Stimulated activated effector memory CD8-positive, alpha-beta T cell treated with anti-CD3 and anti-CD28 coated beads, Interleukin-12 subunit alpha, Interleukin-12 subunit beta, amount 100 ng/mL, for 72 hours (primary cell): ENCODE measurements around the gene ZNF362.
A peak's percentile ranks its signal among the peaks of the same experiment; 100 is the strongest.

Experiments used
- ATAC-seq: fragments of 150-1000 bp; cut with Tn5 transposase; 2 replicates; pipeline ENCODE4 v1.10.0; 2021
- DNase-seq, 2 donors: peaks; one replicate each; pipeline ENCODE4 v3.0.0; 2021 to 2022; ENCODE audit warnings: low spot score in 2 of 2
- H3K27ac Mint-ChIP-seq: one replicate; pipeline ENCODE4 v1.8.0; 2022; ENCODE audit warnings: mild to moderate bottlenecking, mixed read lengths
- H3K36me3 Mint-ChIP-seq: one replicate; pipeline ENCODE4 v1.8.0; 2022; ENCODE audit warnings: mild to moderate bottlenecking, mixed read lengths
- H3K4me1 Mint-ChIP-seq: one replicate; pipeline ENCODE4 v1.8.0; 2022; ENCODE audit warnings: mixed read lengths
- H3K4me3 Mint-ChIP-seq: one replicate; pipeline ENCODE4 v1.8.0; 2022; ENCODE audit warnings: mild to moderate bottlenecking, mixed read lengths
- H3K9me3 Mint-ChIP-seq: one replicate; pipeline ENCODE4 v1.8.0; 2022; ENCODE audit warnings: mixed read lengths

The ZNF362 gene

DNA sequence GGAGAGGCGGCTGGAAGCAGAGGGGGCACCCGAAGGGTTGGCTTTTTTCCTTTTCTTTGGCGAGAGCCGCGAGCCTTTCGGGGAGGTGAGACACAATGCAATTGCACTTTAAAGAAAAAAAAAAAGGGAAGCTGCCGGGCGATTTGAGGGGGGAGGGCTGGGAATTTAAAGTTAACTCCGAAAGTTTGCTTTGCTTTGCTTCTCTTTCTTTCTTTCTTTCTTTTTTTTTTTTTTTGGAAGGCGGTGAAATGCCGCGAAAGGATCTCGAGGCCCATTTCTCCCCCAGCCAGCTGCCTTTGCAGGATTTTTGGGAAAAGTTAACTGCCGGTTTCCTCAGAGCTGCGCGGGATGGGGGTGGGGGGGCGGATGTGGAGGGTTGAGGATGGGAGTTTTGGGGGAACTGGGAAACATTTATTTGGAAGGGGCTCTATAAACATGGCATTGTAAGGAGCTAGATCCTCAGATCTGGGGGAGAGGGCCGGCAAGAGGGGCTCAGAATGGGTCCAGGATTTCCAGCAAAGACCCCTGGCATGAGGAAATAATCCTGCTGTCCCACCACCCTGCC, 997 bp downstream of the ZNF362 start:
- Mint-ChIP-seq H3K4me3 (peak overlapping the region; percentile 93), H3K4me1 (peaks cover 35% of the 10 kb centered on the region), H3K36me3 (peaks cover 6% of the 10 kb centered on the region), H3K9me3 (no peaks in the 10 kb centered on the region), H3K27ac (peak overlapping the region; percentile 97)
- DNase-seq, result no peak
- ATAC-seq, result no peak

GRCh38 chr1:33257772-33258712, 1.8 kb downstream of the ZNF362 start:
- ATAC-seq, result no peak
- Mint-ChIP-seq H3K27ac (peak overlapping the region; percentile 97), H3K4me3 (peak overlapping the region; percentile 93), H3K36me3 (peaks cover 6% of the 10 kb centered on the region), H3K4me1 (peaks cover 35% of the 10 kb centered on the region), H3K9me3 (no peaks in the 10 kb centered on the region)
- no peak for DNase-seq

DNA sequence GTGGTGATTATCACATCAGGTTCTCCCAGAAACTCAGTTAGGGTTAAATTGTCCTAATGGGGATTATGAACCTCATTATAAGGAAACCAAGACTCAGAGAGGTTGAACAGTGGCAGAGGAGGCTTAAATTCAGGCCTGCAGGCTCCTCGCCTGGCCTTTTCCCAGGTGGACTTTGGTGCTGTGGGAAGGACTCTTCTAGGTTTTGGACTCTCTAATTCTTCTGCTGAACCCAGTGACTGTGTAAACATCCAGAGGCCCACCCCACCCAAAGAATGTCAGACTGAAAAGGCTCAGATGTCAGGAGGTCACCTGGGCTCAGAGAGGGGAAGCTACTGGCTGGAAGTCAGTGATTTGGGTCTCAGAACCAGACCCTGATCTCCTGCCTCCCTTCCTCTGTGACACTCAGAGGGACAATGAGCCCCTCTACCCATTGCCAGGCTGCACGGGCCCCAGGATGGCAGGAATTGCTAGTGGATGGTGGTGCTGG, 2.5 kb downstream of the ZNF362 start:
- Mint-ChIP-seq H3K27ac (no peak overlapping the region), H3K36me3 (peaks cover 6% of the 10 kb centered on the region), H3K4me3 (no peak overlapping the region), H3K4me1 (peaks cover 35% of the 10 kb centered on the region), H3K9me3 (no peaks in the 10 kb centered on the region)
- no peak for ATAC-seq
- DNase-seq, result no peak

DNA sequence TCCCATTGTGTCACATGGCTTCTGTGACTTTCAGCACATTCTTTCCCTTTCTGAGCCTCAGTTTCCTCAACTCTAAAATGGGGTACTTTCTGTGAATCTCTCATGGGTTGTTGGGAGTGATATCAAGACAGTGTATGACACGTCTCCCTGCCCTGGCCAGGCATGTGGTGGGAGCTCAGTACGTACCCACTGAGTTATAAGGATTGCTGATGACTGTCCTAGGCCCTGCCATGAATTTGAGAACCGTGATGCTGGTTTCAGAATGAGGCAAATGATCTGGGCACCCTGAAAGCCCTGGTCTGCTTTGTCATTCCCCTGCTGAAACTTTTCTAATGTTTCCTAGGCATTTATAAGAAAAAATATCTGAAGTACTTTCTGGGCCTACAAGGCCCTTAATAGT, 3.6 kb downstream of the ZNF362 start:
- H3K27ac Mint-ChIP-seq, result peak overlapping the region; percentile 32
- no peak overlapping the region for H3K4me3 Mint-ChIP-seq
- H3K36me3 Mint-ChIP-seq, result peaks cover 6% of the 10 kb centered on the region
- peaks cover 35% of the 10 kb centered on the region for H3K4me1 Mint-ChIP-seq
- ATAC-seq (peak; percentile 50), DNase-seq (no peak)
- no peaks in the 10 kb centered on the region for H3K9me3 Mint-ChIP-seq

DNA sequence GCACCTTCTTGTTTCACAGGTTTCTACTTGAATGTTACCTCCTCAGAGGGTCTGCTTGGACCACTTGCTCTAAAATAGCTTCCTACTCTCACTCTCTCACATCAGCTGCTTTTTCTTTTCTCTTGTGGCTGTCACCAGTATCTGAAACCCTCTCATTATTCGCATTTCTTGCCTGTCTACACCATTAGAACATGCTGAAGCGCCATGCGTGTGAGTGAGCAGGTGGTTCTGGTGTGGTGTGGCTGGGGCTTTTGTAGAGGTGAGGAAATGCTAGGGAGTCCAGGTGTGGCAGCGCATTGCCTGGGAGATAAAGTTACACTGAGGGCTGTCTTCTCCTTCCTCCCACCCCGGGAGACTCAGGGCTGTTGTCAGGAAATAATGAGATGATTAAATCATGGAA, 4.1 kb downstream of the ZNF362 start:
- Mint-ChIP-seq H3K27ac (peak overlapping the region; percentile 32), H3K36me3 (peaks cover 6% of the 10 kb centered on the region), H3K4me3 (no peak overlapping the region), H3K9me3 (no peaks in the 10 kb centered on the region), H3K4me1 (peaks cover 35% of the 10 kb centered on the region)
- DNase-seq (no peak), ATAC-seq (no peak)

- no peak for DNase-seq
- peaks cover 35% of the 10 kb centered on the region for H3K4me1 Mint-ChIP-seq
- no peaks in the 10 kb centered on the region for H3K9me3 Mint-ChIP-seq
- H3K4me3 Mint-ChIP-seq, result no peak overlapping the region
- ATAC-seq, result no peak
- H3K36me3 Mint-ChIP-seq, result peaks cover 6% of the 10 kb centered on the region
- no peak overlapping the region for H3K27ac Mint-ChIP-seq
Measured at GRCh38 chr1:33261344-33261743, 5.1 kb downstream of the ZNF362 start.

GRCh38 chr1:33263890-33264504, 7.7 kb downstream of the ZNF362 start:
- Mint-ChIP-seq H3K9me3 (no peaks in the 10 kb centered on the region), H3K27ac (peak overlapping the region; percentile 48), H3K4me1 (peaks cover 28% of the 10 kb centered on the region), H3K36me3 (no peaks in the 10 kb centered on the region), H3K4me3 (no peak overlapping the region)
- ATAC-seq, result no peak
- no peak for DNase-seq

DNA sequence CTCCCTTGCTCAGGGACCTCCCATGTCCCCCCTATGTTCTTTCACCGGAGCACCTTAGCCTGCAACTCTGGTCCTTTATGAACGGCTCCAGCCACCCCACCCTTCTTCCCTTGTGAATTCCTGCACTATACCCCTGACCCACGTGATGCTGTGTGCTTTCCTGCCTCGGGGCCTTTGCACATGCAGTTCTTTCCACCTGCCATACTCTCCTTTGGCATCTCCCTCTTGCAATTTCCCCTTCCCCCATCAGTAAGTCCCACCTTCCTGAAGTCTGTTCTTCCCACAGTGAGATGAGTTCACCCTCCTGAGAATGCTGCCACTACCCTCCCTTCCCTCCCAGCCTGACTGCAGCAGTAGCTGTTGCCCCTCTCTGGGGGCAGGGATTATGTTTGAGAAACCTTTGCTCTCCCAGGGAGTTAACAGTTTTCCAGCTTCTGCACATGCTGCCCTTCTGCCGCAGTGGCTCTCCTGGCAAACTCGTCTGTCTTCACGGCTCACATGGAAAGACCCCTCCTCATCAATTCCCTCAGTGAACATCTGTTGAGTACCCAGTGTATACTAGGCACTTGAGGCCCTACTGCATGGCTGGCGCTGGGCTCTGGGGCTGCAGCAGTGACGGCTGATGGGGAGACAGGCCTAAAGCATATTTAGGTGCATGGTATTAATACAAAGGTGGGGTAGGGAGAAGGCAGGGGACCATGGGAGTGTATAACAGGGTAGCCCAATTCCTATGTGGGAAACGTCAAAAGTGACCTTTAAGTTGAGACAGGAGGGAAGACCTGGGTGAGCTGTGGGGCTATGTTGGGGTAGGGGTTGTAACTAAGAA, 9.7 kb downstream of the ZNF362 start:
- H3K27ac Mint-ChIP-seq, result no peak overlapping the region
- no peak for ATAC-seq
- H3K36me3 Mint-ChIP-seq, result no peaks in the 10 kb centered on the region
- peaks cover 22% of the 10 kb centered on the region for H3K4me1 Mint-ChIP-seq
- H3K4me3 Mint-ChIP-seq, result no peak overlapping the region
- H3K9me3 Mint-ChIP-seq, result no peaks in the 10 kb centered on the region
- DNase-seq, result no peak

DNA sequence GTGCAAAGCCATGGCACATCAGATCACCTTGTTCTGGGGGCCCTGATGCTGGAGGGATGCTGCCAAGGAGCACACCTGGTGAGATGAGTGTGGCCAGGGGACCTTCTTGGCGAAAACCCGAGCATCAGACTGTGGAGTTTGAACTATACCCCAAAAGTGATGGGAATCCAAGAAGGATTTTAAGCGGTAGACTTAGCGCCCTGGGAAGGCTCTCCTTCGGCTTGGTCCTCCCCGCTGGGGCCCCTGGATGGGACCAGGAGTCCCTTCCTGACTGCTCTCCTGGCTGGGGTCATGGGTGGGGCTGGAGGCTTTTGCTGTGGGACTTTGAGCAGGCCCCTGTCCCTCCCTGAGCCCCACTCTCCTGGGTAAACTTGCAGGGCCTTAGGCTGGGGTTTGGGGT, 10.5 kb downstream of the ZNF362 start:
- Mint-ChIP-seq H3K4me1 (peaks cover 24% of the 10 kb centered on the region), H3K9me3 (no peaks in the 10 kb centered on the region), H3K27ac (no peak overlapping the region), H3K36me3 (no peaks in the 10 kb centered on the region), H3K4me3 (no peak overlapping the region)
- no peak for ATAC-seq
- no peak for DNase-seq

GRCh38 chr1:33267468-33268205, 11.3 kb downstream of the ZNF362 start:
- ATAC-seq (no peak), DNase-seq (no peak)
- H3K4me1 Mint-ChIP-seq, result peaks cover 28% of the 10 kb centered on the region
- H3K4me3 Mint-ChIP-seq, result no peak overlapping the region
- no peaks in the 10 kb centered on the region for H3K9me3 Mint-ChIP-seq
- peak overlapping the region; percentile 32 for H3K27ac Mint-ChIP-seq
- no peaks in the 10 kb centered on the region for H3K36me3 Mint-ChIP-seq

- ATAC-seq (no peak), DNase-seq (no peak)
- Mint-ChIP-seq H3K4me3 (no peak overlapping the region), H3K9me3 (no peaks in the 10 kb centered on the region), H3K27ac (peak overlapping the region; percentile 32), H3K4me1 (peaks cover 36% of the 10 kb centered on the region), H3K36me3 (no peaks in the 10 kb centered on the region)
Measured at GRCh38 chr1:33268457-33268856, 12.2 kb downstream of the ZNF362 start.

DNA sequence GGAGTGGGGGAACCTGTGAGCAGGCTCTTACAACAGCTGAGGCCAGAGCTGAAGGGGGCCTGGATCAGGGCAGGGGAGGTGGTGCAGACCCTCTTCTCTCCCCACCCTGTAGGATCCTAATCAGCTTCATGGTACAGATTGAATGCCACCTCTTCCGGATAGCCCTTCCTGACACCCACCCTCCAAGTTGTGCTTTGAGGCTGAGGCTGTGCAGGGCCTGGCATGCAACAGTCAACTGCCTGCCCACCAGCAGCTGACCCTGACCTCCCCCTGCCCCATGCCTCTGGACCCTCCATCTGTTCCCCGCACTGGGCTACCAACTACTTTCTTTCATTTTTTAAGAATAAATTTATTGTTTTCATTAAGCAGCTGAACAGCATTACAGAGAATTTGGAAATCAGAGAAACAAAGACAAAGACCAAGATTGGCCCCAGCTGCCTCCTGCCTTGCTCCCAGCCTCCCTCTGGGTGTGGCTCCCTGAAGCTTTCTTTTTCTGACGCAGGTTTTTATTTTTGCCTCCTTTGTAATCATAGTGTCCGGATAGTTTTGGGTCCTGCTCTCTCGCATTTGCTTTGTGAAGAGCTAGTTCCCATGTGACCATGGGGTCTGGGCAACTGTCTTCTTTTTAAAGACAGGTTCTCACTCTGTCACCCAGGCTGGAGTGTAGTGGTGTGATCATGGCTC, 12.8 kb downstream of the ZNF362 start:
- Mint-ChIP-seq H3K4me3 (no peak overlapping the region), H3K4me1 (peaks cover 42% of the 10 kb centered on the region), H3K9me3 (no peaks in the 10 kb centered on the region), H3K36me3 (no peaks in the 10 kb centered on the region), H3K27ac (peak overlapping the region; percentile 17)
- DNase-seq (no peak), ATAC-seq (no peak)

DNA sequence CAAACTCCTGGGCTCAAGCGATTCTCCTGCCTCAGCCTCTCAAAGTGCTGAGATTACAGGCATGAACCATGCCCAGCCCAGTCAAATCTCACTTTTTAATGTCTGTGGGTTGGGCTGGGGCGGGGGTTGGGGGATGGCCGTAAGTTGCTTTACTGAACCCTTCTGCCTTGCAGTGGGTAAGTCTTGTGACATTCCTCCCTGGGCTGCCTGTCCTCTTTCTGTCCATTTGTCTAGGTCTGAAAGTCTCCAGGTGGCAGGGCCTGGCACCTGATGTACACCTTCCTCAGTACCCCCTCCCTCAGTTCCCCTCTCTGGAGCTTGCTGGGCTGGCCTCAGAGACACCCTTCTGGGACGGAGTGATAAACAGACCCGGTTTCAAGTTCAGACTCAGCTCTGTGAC, 13.3 kb downstream of the ZNF362 start:
- H3K4me1 Mint-ChIP-seq, result peaks cover 48% of the 10 kb centered on the region
- H3K36me3 Mint-ChIP-seq, result no peaks in the 10 kb centered on the region
- peak overlapping the region; percentile 50 for H3K27ac Mint-ChIP-seq
- H3K4me3 Mint-ChIP-seq, result no peak overlapping the region
- H3K9me3 Mint-ChIP-seq, result no peaks in the 10 kb centered on the region
- no peak for DNase-seq
- ATAC-seq, result no peak

GRCh38 chr1:33270379-33270778, 14.1 kb downstream of the ZNF362 start:
- H3K36me3 Mint-ChIP-seq, result no peaks in the 10 kb centered on the region
- ATAC-seq (no peak), DNase-seq (no peak)
- no peak overlapping the region for H3K4me3 Mint-ChIP-seq
- no peaks in the 10 kb centered on the region for H3K9me3 Mint-ChIP-seq
- H3K4me1 Mint-ChIP-seq, result peaks cover 48% of the 10 kb centered on the region
- peak overlapping the region; percentile 95 for H3K27ac Mint-ChIP-seq
